WERI-Rb-1 (cell line): ENCODE results near the gene CD48.
"Not testable (repeated sequence)": the region's sequence is repeated elsewhere in the genome, so short reads cannot be mapped to it uniquely, and the experiment has no call there.

Experiments used
- DNase-seq: peaks from one replicate; pipeline ENCODE4 v3.0.0-alpha.2; 2020
- H3K27ac ChIP-seq: fragments of 250-450 bp; sonication (Bioruptor Pico); 2 replicates; pipeline ENCODE4 v1.5.1; 2020; ENCODE audit warnings: mild to moderate bottlenecking, moderate library complexity
- H3K27me3 ChIP-seq: fragments of 250-450 bp; sonication (Bioruptor Pico); 2 replicates; pipeline ENCODE4 v1.5.1; 2021; ENCODE audit warnings: mild to moderate bottlenecking, low read depth, moderate library complexity; ENCODE audit not compliant: insufficient read depth, severe bottlenecking
- H3K36me3 ChIP-seq: fragments of 250-450 bp; sonication (Bioruptor Pico); 2 replicates; pipeline ENCODE4 v1.5.1; 2020; ENCODE audit warnings: mild to moderate bottlenecking, moderate library complexity
- H3K4me3 ChIP-seq: 2 replicates; pipeline ENCODE4 v1.5.1; 2011; ENCODE audit warnings: low read depth, mild to moderate bottlenecking, control low read depth, low read length
- H3K9me3 ChIP-seq: fragments of 250-450 bp; sonication (Bioruptor Pico); 2 replicates; pipeline ENCODE4 v1.5.1; 2021; ENCODE audit warnings: mild to moderate bottlenecking, moderate library complexity; ENCODE audit not compliant: severe bottlenecking
- TF ChIP-seq, protein P1 (sequence below): IDR thresholded peaks from 2 replicates; pipeline ENCODE4 v1.5.1; 2011; ENCODE audit warnings: low read depth, mild to moderate bottlenecking, control low read depth, inconsistent platforms, low read length

The CD48 gene

DNA sequence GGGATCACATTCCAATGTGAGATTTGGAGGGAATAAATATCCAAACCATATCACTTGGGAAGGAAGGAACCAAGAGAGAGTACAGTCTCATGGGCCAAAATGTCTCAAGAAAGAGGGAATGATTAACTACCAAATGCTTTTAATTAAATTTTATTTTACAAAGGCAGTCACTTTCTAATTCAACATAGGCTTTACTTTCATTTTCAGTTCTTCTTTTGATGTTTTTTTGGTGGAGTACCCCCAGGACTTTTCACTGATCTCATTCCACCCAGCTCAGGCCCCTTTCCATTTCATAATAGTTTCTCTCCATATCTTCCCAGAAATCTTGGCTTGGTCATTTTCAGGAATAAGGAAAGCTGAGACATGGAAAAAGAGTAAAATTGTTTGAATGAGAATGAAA, 22.3 kb upstream of the CD48 start:
- TF ChIP-seq, protein P1, sequence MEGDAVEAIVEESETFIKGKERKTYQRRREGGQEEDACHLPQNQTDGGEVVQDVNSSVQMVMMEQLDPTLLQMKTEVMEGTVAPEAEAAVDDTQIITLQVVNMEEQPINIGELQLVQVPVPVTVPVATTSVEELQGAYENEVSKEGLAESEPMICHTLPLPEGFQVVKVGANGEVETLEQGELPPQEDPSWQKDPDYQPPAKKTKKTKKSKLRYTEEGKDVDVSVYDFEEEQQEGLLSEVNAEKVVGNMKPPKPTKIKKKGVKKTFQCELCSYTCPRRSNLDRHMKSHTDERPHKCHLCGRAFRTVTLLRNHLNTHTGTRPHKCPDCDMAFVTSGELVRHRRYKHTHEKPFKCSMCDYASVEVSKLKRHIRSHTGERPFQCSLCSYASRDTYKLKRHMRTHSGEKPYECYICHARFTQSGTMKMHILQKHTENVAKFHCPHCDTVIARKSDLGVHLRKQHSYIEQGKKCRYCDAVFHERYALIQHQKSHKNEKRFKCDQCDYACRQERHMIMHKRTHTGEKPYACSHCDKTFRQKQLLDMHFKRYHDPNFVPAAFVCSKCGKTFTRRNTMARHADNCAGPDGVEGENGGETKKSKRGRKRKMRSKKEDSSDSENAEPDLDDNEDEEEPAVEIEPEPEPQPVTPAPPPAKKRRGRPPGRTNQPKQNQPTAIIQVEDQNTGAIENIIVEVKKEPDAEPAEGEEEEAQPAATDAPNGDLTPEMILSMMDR: no peak
- DNase-seq: no peak
- Histone ChIP-seq H3K36me3 (no peaks in the 10 kb centered on the region), H3K27me3 (peaks cover 69% of the 10 kb centered on the region), H3K4me3 (no peak overlapping the region), H3K9me3 (peaks cover 5% of the 10 kb centered on the region), H3K27ac (no peak overlapping the region)

DNA sequence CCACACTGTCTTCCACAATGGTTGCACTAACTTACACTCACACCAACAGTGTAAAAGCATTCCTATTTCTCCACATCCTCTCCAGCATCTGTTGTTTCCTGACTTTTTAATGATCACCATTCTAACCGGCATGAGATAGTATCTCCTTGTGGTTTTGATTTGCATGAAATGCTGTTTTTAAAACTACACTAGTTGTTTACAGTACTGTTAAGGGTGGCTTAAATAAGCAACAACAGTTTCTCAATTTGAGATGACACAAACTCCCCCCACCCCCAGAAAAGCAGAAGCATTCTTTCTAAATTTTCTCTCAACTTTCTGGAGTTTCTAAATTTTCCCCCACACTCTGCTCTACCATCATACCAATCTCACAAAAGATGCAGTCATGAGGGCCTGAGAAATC, 20.4 kb upstream of the CD48 start:
- TF ChIP-seq, protein P1: no peak
- H3K4me3 ChIP-seq: no peak overlapping the region
- no peaks in the 10 kb centered on the region for H3K36me3 ChIP-seq
- H3K27me3 ChIP-seq: peaks cover 70% of the 10 kb centered on the region
- no peak for DNase-seq
- H3K9me3 ChIP-seq: peaks cover 5% of the 10 kb centered on the region
- no peak overlapping the region for H3K27ac ChIP-seq

DNA sequence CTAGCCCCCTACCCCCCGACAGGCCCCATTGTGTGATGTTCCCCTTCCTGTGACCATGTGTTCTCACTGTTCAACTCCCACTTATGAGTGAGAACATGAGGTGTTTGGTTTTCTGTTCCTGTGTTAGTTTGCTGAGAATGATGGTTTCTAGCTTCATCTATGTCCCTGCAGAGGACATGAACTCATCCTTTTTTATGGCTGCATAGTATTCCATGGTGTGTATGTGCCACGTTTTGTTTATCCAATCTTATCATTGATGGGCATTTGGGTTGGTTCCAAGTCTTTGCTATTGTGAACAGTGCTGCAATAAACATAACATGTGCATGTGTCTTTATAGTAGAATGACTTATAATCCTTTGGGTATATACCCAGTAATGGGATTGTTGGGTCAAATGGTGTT, 19.9 kb upstream of the CD48 start:
- H3K27ac ChIP-seq, H3K9me3 ChIP-seq, DNase-seq, H3K4me3 ChIP-seq, H3K36me3 ChIP-seq: not testable (repeated sequence)
- peaks cover 70% of the 10 kb centered on the region for H3K27me3 ChIP-seq

DNA sequence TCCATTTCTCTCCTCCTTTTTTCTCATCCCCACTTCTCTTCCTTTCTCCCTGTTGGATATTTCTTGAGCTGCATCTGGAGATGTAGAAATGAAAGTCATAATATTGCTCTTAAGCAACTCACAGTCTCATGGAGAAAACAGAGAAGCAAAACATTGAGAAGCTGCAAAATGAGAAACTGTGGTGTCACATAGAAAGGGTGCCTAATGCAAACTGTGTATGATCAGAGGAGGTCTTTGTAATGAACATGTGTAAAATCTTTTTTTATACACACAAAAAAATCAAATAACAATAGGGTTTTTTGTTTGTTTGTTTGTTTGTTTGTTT, 15.7 kb upstream of the CD48 start:
- peaks cover 82% of the 10 kb centered on the region for H3K27me3 ChIP-seq
- H3K36me3 ChIP-seq: no peaks in the 10 kb centered on the region
- no peak for DNase-seq
- TF ChIP-seq, protein P1: no peak
- H3K27ac ChIP-seq: no peak overlapping the region
- no peak overlapping the region for H3K4me3 ChIP-seq
- H3K9me3 ChIP-seq: peaks cover 3% of the 10 kb centered on the region

DNA sequence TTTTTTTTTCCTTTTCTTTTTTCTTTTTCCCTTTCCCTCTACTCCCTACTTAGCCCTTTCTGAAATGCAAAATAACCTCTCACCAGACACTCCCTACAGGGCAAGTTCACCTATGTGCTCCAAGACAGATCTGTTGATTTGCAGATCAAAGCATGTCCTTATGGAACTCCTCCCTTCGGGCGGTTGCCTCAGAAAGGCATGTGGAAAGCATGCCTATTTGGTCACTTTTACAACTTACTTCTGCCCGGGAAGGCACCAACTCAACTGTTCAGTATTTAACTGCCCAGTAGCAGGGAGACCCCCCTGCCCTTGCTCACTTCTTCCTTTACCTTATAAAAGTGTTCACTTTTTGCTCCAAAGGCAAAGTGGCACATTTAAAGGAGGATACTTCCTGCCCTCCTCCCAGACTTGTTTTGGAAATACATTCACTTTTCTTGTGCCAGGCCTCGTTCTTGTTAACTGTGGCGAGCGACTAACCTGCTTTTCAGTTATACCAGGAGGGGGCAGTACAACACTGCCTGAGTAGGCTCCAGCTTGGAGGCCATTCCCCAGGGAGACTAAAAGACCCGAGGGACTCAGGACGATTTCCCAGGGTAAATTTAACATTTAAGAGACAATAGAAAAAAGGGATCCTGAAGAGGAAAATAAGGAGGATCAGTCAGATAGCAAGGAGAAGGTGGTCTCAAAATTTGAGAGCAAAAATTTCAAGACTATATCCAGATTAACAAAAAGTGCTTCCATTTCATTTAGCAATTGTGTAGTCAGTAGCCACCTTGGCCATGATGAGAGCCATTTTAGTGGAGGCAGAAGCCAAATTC, 15.1 kb upstream of the CD48 start:
- Histone ChIP-seq H3K4me3 (no peak overlapping the region), H3K27me3 (peaks cover 87% of the 10 kb centered on the region), H3K9me3 (peaks cover 4% of the 10 kb centered on the region), H3K36me3 (no peaks in the 10 kb centered on the region), H3K27ac (no peak overlapping the region)
- DNase-seq: peak; percentile 59
- TF ChIP-seq, protein P1: peak; percentile 81

DNA sequence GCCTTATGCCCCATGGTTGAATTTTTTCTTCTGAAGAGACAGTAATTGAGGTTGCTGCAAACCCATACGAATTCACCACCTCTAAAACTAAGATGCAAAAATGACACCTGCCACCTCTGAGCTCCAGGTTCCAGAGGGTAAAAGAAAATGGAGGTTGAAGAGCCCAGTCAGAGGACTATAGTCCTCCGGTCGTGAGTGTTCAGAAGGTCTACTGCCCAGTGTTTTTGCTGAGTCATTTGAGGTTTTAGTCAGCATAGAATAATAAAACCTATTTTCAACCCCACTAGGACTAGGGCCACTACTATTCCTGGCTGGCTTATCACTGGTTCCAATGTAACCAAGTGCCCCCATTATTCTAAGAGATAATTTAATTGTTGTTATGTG, 14.5 kb upstream of the CD48 start:
- TF ChIP-seq, protein P1: no peak
- peaks cover 93% of the 10 kb centered on the region for H3K27me3 ChIP-seq
- H3K9me3 ChIP-seq: peaks cover 9% of the 10 kb centered on the region
- H3K27ac ChIP-seq: no peak overlapping the region
- no peak overlapping the region for H3K4me3 ChIP-seq
- DNase-seq: no peak
- H3K36me3 ChIP-seq: no peaks in the 10 kb centered on the region
